H9 (cell line): ENCODE results near the gene MIEF1. TPM values are rescaled to one million over a fixed set of nuclear protein-coding genes. Genes with fewer than 3 reads are reported as not detected.

Experiments used
- DNase-seq: peaks from one replicate; pipeline ENCODE4 v3.0.0-alpha.2; 2017
- H2AFZ ChIP-seq: one replicate; pipeline ENCODE4 v1.6.1; 2013; ENCODE audit warnings: mild to moderate bottlenecking, low read length, control low read depth, moderate library complexity
- H2AK5ac ChIP-seq: 2 replicates; pipeline ENCODE4 v1.6.1; 2013; ENCODE audit warnings: low read length, control low read depth, mixed read lengths; ENCODE audit not compliant: insufficient read length
- H2BK120ac ChIP-seq: one replicate; pipeline ENCODE4 v1.6.1; 2013; ENCODE audit warnings: low read depth, mild to moderate bottlenecking, low read length, control low read depth, inconsistent platforms; ENCODE audit not compliant: poor library complexity, severe bottlenecking
- H2BK12ac ChIP-seq: 2 replicates; pipeline ENCODE4 v1.6.1; 2013; ENCODE audit warnings: low read length, control low read depth, mixed read lengths, low read depth; ENCODE audit not compliant: insufficient read length
- H2BK15ac ChIP-seq: 2 replicates; pipeline ENCODE4 v1.6.1; 2013; ENCODE audit warnings: low read depth, low read length, control low read depth
- H2BK20ac ChIP-seq: one replicate; pipeline ENCODE4 v1.6.1; 2013; ENCODE audit warnings: low read depth, mild to moderate bottlenecking, low read length, control low read depth, inconsistent platforms; ENCODE audit not compliant: poor library complexity, severe bottlenecking
- H2BK5ac ChIP-seq: 2 replicates; pipeline ENCODE4 v1.6.1; 2013; ENCODE audit warnings: low read length, control low read depth, mixed read lengths; ENCODE audit not compliant: insufficient read length
- H3K14ac ChIP-seq: 2 replicates; pipeline ENCODE4 v1.6.1; 2013; ENCODE audit warnings: low read length, control low read depth; ENCODE audit not compliant: insufficient read depth
- H3K18ac ChIP-seq: 2 replicates; pipeline ENCODE4 v1.6.1; 2013; ENCODE audit warnings: low read depth, mild to moderate bottlenecking, mixed read lengths, low read length, control low read depth; ENCODE audit not compliant: insufficient read length
- H3K23ac ChIP-seq: 2 replicates; pipeline ENCODE4 v1.6.1; 2013; ENCODE audit warnings: low read length, control low read depth, mixed read lengths, low read depth; ENCODE audit not compliant: insufficient read length
- H3K23me2 ChIP-seq: 2 replicates; pipeline ENCODE4 v1.6.1; 2013; ENCODE audit warnings: low read depth, mild to moderate bottlenecking, mixed read lengths, low read length, control low read depth; ENCODE audit not compliant: insufficient read length, poor library complexity, severe bottlenecking
- H3K27ac ChIP-seq: 2 replicates; pipeline ENCODE4 v1.5.1; 2013; ENCODE audit warnings: low read length, control low read depth, mixed read lengths, low read depth; ENCODE audit not compliant: insufficient read length
- H3K27me3 ChIP-seq: 2 replicates; pipeline ENCODE4 v1.6.1; 2013; ENCODE audit warnings: low read length, control low read depth, inconsistent platforms; ENCODE audit not compliant: insufficient read depth
- H3K4ac ChIP-seq: 2 replicates; pipeline ENCODE4 v1.6.1; 2013; ENCODE audit warnings: low read depth, mild to moderate bottlenecking, control low read depth, inconsistent platforms, low read length, moderate library complexity
- H3K4me1 ChIP-seq: 2 replicates; pipeline ENCODE4 v1.6.1; 2013; ENCODE audit warnings: low read length, control low read depth, inconsistent platforms; ENCODE audit not compliant: insufficient read depth
- H3K4me2 ChIP-seq: 2 replicates; pipeline ENCODE4 v1.6.1; 2013; ENCODE audit warnings: low read length, control low read depth, mixed read lengths; ENCODE audit not compliant: insufficient read length, insufficient read depth
- H3K56ac ChIP-seq: 2 replicates; pipeline ENCODE4 v1.6.1; 2013; ENCODE audit warnings: low read depth, mild to moderate bottlenecking, mixed read lengths, low read length, control low read depth; ENCODE audit not compliant: insufficient read length
- H3K79me1 ChIP-seq: 2 replicates; pipeline ENCODE4 v1.6.1; 2013; ENCODE audit warnings: low read depth, mild to moderate bottlenecking, moderate library complexity, low read length, control low read depth, inconsistent platforms; ENCODE audit not compliant: insufficient read depth, poor library complexity, severe bottlenecking
- H3K79me2 ChIP-seq: 2 replicates; pipeline ENCODE4 v1.6.1; 2013; ENCODE audit warnings: low read length, control low read depth, inconsistent platforms; ENCODE audit not compliant: insufficient read depth
- H3K9ac ChIP-seq: 2 replicates; pipeline ENCODE4 v1.6.1; 2013; ENCODE audit warnings: low read length, control low read depth, mixed read lengths; ENCODE audit not compliant: insufficient read length; ENCODE audit errors: extremely low read depth
- H3K9me3 ChIP-seq: one replicate; pipeline ENCODE4 v1.6.1; 2013; ENCODE audit warnings: low read depth, low read length, inconsistent platforms; ENCODE audit not compliant: control insufficient read depth
- H3T11ph ChIP-seq: one replicate; pipeline ENCODE4 v1.6.1; 2013; ENCODE audit warnings: mild to moderate bottlenecking, low read length, control low read depth, inconsistent platforms
- H4K20me1 ChIP-seq: one replicate; pipeline ENCODE4 v1.6.1; 2013; ENCODE audit not compliant: control insufficient read depth, insufficient read length, insufficient read depth
- H4K5ac ChIP-seq: 2 replicates; pipeline ENCODE4 v1.6.1; 2013; ENCODE audit warnings: low read depth, mild to moderate bottlenecking, mixed read lengths, low read length, control low read depth; ENCODE audit not compliant: insufficient read length
- H4K8ac ChIP-seq: replicated peaks from 2 replicates; pipeline ENCODE4 v1.6.1; 2013; ENCODE audit warnings: low read length, control low read depth, mixed read lengths, low read depth; ENCODE audit not compliant: insufficient read length
- H4K91ac ChIP-seq: 2 replicates; pipeline ENCODE4 v1.6.1; 2013; ENCODE audit warnings: low read depth, mild to moderate bottlenecking, moderate library complexity, mixed read lengths, low read length, control low read depth; ENCODE audit not compliant: insufficient read length
- H3K27ac Mint-ChIP-seq, 3 experiments: 2 replicates in 2 of 3; 3 replicates in 1 of 3; pipeline ENCODE4 v1.8.0; 2020 to 2021; ENCODE audit warnings: mixed read lengths in 3 of 3, mild to moderate bottlenecking in 1 of 3, moderate library complexity in 1 of 3
- H3K27me3 Mint-ChIP-seq: 2 replicates; pipeline ENCODE4 v1.8.0; 2021; ENCODE audit warnings: low read depth, mild to moderate bottlenecking, moderate library complexity, mixed read lengths
- H3K36me3 Mint-ChIP-seq, 3 experiments: 2 replicates in 2 of 3; 3 replicates in 1 of 3; pipeline ENCODE4 v1.8.0; 2020 to 2021; ENCODE audit warnings: low read depth in 3 of 3, mixed read lengths in 3 of 3; ENCODE audit not compliant: insufficient read depth in 1 of 3
- H3K4me1 Mint-ChIP-seq, 2 experiments: 2 replicates each; pipeline ENCODE4 v1.8.0; 2020; ENCODE audit warnings: mixed read lengths in 2 of 2
- H3K4me3 Mint-ChIP-seq, 2 experiments: 2 replicates in 1 of 2; 3 replicates in 1 of 2; pipeline ENCODE4 v1.8.0; 2020 to 2021; ENCODE audit warnings: mild to moderate bottlenecking in 2 of 2, mixed read lengths in 2 of 2, moderate library complexity in 1 of 2
- H3K9me3 Mint-ChIP-seq, 2 experiments: 2 replicates in 1 of 2; 3 replicates in 1 of 2; pipeline ENCODE4 v1.8.0; 2020; ENCODE audit warnings: mild to moderate bottlenecking in 2 of 2, mixed read lengths in 2 of 2, moderate library complexity in 1 of 2
- CTCF ChIP-seq: fragments of 200-600 bp; sonication (generic); conservative IDR thresholded peaks from 3 replicates; pipeline ENCODE4 v1.8.0; 2021; ENCODE audit warnings: antibody characterized with exemption, mild to moderate bottlenecking
- WGBS: extraction: QIAGEN DNeasy Blood & Tissue Kit; methylation state at CpG from one replicate; pipeline ENCODE4 v1.1.7; 2013; ENCODE audit warnings: missing lambda C conversion rate, low lambda C conversion rate, mixed read lengths; ENCODE audit not compliant: insufficient read length; ENCODE audit errors: extremely low coverage; 5-methylcytosine and 5-hydroxymethylcytosine counted together
- total RNA-seq: library from RNA; stranded (reverse); gene quantifications from 2 replicates; pipeline ENCODE4 v1.2.1, GENCODE V29; 2021

MIEF1 gene
- total RNA-seq, 1 experiment from 2014 or later = 32.6 TPM

- H3K4me1 Mint-ChIP-seq = peaks cover 32 to 41% of the 10 kb centered on the region in 2 experiments
- peaks cover 2% of the 10 kb centered on the region for H3K27me3 Mint-ChIP-seq
- peaks cover 8% of the 10 kb centered on the region; the same call in 1 of the 2 replicates for H3K79me2 ChIP-seq
- H4K20me1 ChIP-seq = peaks cover 9% of the 10 kb centered on the region
- H2AK5ac ChIP-seq = no peak overlapping the region
- H3K79me1 ChIP-seq = no peaks in the 10 kb centered on the region
- H3K9me3 Mint-ChIP-seq = peaks cover 0 to 2% of the 10 kb centered on the region in 2 experiments; a peak in 3 of 5 replicates
- no peak overlapping the region for H2BK12ac ChIP-seq
- H3K9me3 ChIP-seq = no peaks in the 10 kb centered on the region
- no peak overlapping the region for H2BK5ac ChIP-seq
- H3K4me1 ChIP-seq = no peaks in the 10 kb centered on the region; the same call in 1 of the 2 replicates
- no peak for DNase-seq
- H3K36me3 Mint-ChIP-seq = peaks cover 31 to 72% (median 61%) of the 10 kb centered on the region in 3 experiments
- peak overlapping the region in 1 of 3 experiments; percentile 55; a peak in 4 of 7 replicates for H3K27ac Mint-ChIP-seq
- no peak overlapping the region for H3K56ac ChIP-seq
- no peak overlapping the region for H2BK20ac ChIP-seq
- H3K14ac ChIP-seq = no peak overlapping the region
- H3K4ac ChIP-seq = no peak overlapping the region
- peaks cover 6% of the 10 kb centered on the region for H3K23me2 ChIP-seq
- H2BK120ac ChIP-seq = no peak overlapping the region
- H2BK15ac ChIP-seq = no peak overlapping the region
- no peak overlapping the region for H4K5ac ChIP-seq
- no CpG with 5 or more reads among the region's 10 CpGs for WGBS
- H3K4me3 Mint-ChIP-seq = peak overlapping the region in 1 of 2 experiments; percentile 41; a peak in 2 of 5 replicates
- TF ChIP-seq CTCF = no peak
- H3T11ph ChIP-seq = no peak overlapping the region
- H2AFZ ChIP-seq = no peak overlapping the region
- no peak overlapping the region for H4K8ac ChIP-seq
- H3K9ac ChIP-seq = no peak overlapping the region
- no peak overlapping the region for H3K23ac ChIP-seq
- no peaks in the 10 kb centered on the region for H3K27me3 ChIP-seq
- H3K27ac ChIP-seq = no peak overlapping the region
- no peak overlapping the region for H4K91ac ChIP-seq
- H3K4me2 ChIP-seq = no peak overlapping the region
- H3K18ac ChIP-seq = no peak overlapping the region
Measured at GRCh38 chr22:39524753-39525657, 22.9 kb downstream of the MIEF1 start.
